PFSK-1 (cell line): Measurements from ENCODE around the gene EMSY.

Source experiments
- POLR2AphosphoS5 ChIP-seq: IDR thresholded peaks from 2 replicates; pipeline ENCODE4 v1.6.1; 2012; ENCODE audit warnings: low read depth, mild to moderate bottlenecking, control low read depth, low read length, moderate library complexity
- TAF1 ChIP-seq: IDR thresholded peaks from 2 replicates; pipeline ENCODE4 v1.6.1; 2012; ENCODE audit warnings: low read length, control low read depth, borderline replicate concordance; ENCODE audit not compliant: insufficient read depth
- TF ChIP-seq, protein P1 (sequence below), 2 experiments: IDR thresholded peaks; 2 replicates each; pipeline versions ENCODE4 v1.6.1 to v1.8.0; 2011 to 2012; ENCODE audit warnings: low read depth in 2 of 2, low read length in 2 of 2, control low read depth in 1 of 2, inconsistent platforms in 1 of 2, mild to moderate bottlenecking in 1 of 2, moderate library complexity in 1 of 2; ENCODE audit not compliant: insufficient read depth in 1 of 2

DNA sequence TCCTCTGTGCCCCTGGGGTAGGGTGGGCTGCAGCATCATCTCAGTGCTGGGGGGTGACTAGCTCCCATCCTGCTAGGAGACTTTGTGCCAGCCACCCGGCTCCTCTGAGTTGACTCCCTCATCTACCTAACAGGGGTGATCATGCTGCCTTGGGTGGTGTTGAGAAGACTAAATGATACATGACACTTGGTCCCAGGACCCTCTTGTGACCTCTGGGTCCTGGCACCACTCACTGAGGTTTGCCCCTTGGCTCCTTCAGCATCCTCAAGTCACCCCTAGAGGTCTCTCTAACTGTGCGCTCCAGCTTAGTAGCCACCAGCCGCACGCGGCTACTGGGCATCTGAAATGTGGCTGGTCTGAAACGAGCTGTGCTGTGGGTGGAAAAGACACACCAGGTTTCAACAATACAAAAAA, 153.6 kb downstream of the EMSY start:
- no peak for TF ChIP-seq POLR2AphosphoS5
- TF ChIP-seq, protein P1, sequence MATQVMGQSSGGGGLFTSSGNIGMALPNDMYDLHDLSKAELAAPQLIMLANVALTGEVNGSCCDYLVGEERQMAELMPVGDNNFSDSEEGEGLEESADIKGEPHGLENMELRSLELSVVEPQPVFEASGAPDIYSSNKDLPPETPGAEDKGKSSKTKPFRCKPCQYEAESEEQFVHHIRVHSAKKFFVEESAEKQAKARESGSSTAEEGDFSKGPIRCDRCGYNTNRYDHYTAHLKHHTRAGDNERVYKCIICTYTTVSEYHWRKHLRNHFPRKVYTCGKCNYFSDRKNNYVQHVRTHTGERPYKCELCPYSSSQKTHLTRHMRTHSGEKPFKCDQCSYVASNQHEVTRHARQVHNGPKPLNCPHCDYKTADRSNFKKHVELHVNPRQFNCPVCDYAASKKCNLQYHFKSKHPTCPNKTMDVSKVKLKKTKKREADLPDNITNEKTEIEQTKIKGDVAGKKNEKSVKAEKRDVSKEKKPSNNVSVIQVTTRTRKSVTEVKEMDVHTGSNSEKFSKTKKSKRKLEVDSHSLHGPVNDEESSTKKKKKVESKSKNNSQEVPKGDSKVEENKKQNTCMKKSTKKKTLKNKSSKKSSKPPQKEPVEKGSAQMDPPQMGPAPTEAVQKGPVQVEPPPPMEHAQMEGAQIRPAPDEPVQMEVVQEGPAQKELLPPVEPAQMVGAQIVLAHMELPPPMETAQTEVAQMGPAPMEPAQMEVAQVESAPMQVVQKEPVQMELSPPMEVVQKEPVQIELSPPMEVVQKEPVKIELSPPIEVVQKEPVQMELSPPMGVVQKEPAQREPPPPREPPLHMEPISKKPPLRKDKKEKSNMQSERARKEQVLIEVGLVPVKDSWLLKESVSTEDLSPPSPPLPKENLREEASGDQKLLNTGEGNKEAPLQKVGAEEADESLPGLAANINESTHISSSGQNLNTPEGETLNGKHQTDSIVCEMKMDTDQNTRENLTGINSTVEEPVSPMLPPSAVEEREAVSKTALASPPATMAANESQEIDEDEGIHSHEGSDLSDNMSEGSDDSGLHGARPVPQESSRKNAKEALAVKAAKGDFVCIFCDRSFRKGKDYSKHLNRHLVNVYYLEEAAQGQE (IDR thresholded peaks at IDR 0.05; ENCODE audit: insufficient read depth in 1 of 2, low read depth in 2 of 2, low read length in 2 of 2), result no peak
- TF ChIP-seq TAF1, result no peak
